B cell (primary cell): Measurements from ENCODE around the gene MTPN. TPM values are rescaled to one million over a fixed set of nuclear protein-coding genes. Genes with fewer than 3 reads are reported as not detected.

ENCODE experiments used
- ATAC-seq: fragments of 200-7000 bp; cut with Tn5 transposase; one replicate; pipeline ENCODE4 v1.10.0; 2021; ENCODE audit warnings: low read depth, mild to moderate bottlenecking, moderate number of reproducible peaks, moderate library complexity
- CTCF ChIA-PET: fragments of 350-600 bp; sonication (Branson Sonifier 250); formaldehyde crosslinking; loops from one replicate; lab custom pipeline; 2021; ENCODE audit warnings: antibody characterized with exemption, inconsistent platforms; lab: Charles Lee
- POLR2A ChIA-PET: fragments of 350-600 bp; sonication (Branson Sonifier 250); formaldehyde crosslinking; loops from one replicate; lab custom pipeline; 2021; ENCODE audit warnings: antibody characterized with exemption; lab: Charles Lee
- DNase-seq: peaks from one replicate; pipeline ENCODE4 v3.0.0; 2013
- H2AFZ ChIP-seq: 2 replicates; pipeline ENCODE4 v1.6.1; 2012; ENCODE audit warnings: mild to moderate bottlenecking, low read depth, low read length; ENCODE audit not compliant: insufficient read depth, poor library complexity, severe bottlenecking
- H3K27ac ChIP-seq, 2 donors: 1 replicate in 1 of 2; 2 replicates in 1 of 2; pipeline ENCODE4 v1.5.1; 2012 to 2013; ENCODE audit warnings: low read length in 2 of 2, mild to moderate bottlenecking in 2 of 2, moderate library complexity in 1 of 2
- H3K27me3 ChIP-seq, 4 experiments: fragments of 200-600 bp in 1 of 4; sonication (generic) in 1 of 4; replicated peaks in 1 of 4; 1 replicate in 2 of 4; 2 replicates in 2 of 4; pipeline versions ENCODE4 v1.6.1 to v1.7.0; 2013 to 2016; ENCODE audit warnings: low read length in 3 of 4, mild to moderate bottlenecking in 2 of 4, mixed read lengths in 1 of 4, moderate library complexity in 1 of 4; ENCODE audit not compliant: insufficient read depth in 4 of 4, control insufficient read depth in 3 of 4; ENCODE audit errors: control extremely low read depth in 1 of 4
- H3K36me3 ChIP-seq, 2 experiments: replicated peaks in 1 of 2; 1 replicate in 1 of 2; 2 replicates in 1 of 2; pipeline versions ENCODE4 v1.6.1 to v1.7.1; 2013; ENCODE audit warnings: low read length in 1 of 2; ENCODE audit not compliant: insufficient read depth in 2 of 2, control insufficient read depth in 1 of 2; ENCODE audit errors: control extremely low read depth in 1 of 2, extremely low read depth in 1 of 2
- H3K4me1 ChIP-seq, 2 donors: fragments of 200-600 bp in 1 of 2; sonication (generic) in 1 of 2; 1 replicate in 1 of 2; 2 replicates in 1 of 2; pipeline versions ENCODE4 v1.5.1 to v1.6.1; 2013 to 2017; ENCODE audit warnings: low read length in 2 of 2; ENCODE audit not compliant: control insufficient read depth in 2 of 2, insufficient read depth in 2 of 2
- H3K4me2 ChIP-seq: replicated peaks from 2 replicates; pipeline ENCODE3; 2012; ENCODE audit warnings: mild to moderate bottlenecking, low read depth, low read length; ENCODE audit not compliant: poor library complexity, severe bottlenecking
- H3K4me3 ChIP-seq, 5 experiments: fragments of 200-600 bp in 1 of 5; sonication (generic) in 1 of 5; 1 replicate in 3 of 5; 2 replicates in 2 of 5; pipeline versions ENCODE4 v1.5.1 to v1.7.0; 2011 to 2016; ENCODE audit warnings: low read length in 4 of 5, mild to moderate bottlenecking in 4 of 5, low read depth in 2 of 5, control low read depth in 1 of 5, moderate library complexity in 1 of 5; ENCODE audit not compliant: insufficient read depth in 1 of 5; ENCODE audit errors: control extremely low read depth in 1 of 5, extremely low read depth in 1 of 5
- H3K79me2 ChIP-seq: fragments of 200-600 bp; sonication (generic); one replicate; pipeline ENCODE4 v1.6.0; 2016; ENCODE audit warnings: low read length; ENCODE audit not compliant: control insufficient read depth, insufficient read depth
- H3K9ac ChIP-seq: fragments of 200-600 bp; sonication (generic); 2 replicates; pipeline ENCODE4 v1.6.1; 2017; ENCODE audit warnings: mild to moderate bottlenecking, low read length, moderate library complexity
- H3K9me3 ChIP-seq, 3 donors: one replicate each; pipeline versions ENCODE4 v1.6.1 to v1.7.1; 2013; ENCODE audit warnings: low read length in 2 of 3; ENCODE audit not compliant: control insufficient read depth in 2 of 3, insufficient read depth in 1 of 3; ENCODE audit errors: control extremely low read depth in 1 of 3
- H4K20me1 ChIP-seq: 2 replicates; pipeline ENCODE4 v1.6.0; 2012; ENCODE audit warnings: mild to moderate bottlenecking, low read length; ENCODE audit not compliant: insufficient read depth, control insufficient read depth, poor library complexity, severe bottlenecking
- H3K27ac Mint-ChIP-seq: one replicate; pipeline ENCODE4 v1.8.0; 2021; ENCODE audit warnings: mixed read lengths
- H3K27me3 Mint-ChIP-seq: one replicate; pipeline ENCODE4 v1.8.0; 2021; ENCODE audit warnings: mixed read lengths
- H3K4me1 Mint-ChIP-seq: one replicate; pipeline ENCODE4 v1.8.0; 2021; ENCODE audit warnings: mixed read lengths
- H3K4me3 Mint-ChIP-seq: one replicate; pipeline ENCODE4 v1.8.0; 2021; ENCODE audit warnings: mixed read lengths
- H3K9me3 Mint-ChIP-seq: one replicate; pipeline ENCODE4 v1.8.0; 2022; ENCODE audit warnings: mixed read lengths; ENCODE audit not compliant: insufficient read depth
- EZH2 ChIP-seq: IDR thresholded peaks from 2 replicates; pipeline ENCODE4 v1.6.1; 2012; ENCODE audit warnings: borderline replicate concordance, low read depth, mild to moderate bottlenecking, moderate library complexity, low read length; ENCODE audit not compliant: insufficient read depth, poor library complexity, severe bottlenecking
- whole genome bisulfite sequencing: methylation state at CpG from one replicate; pipeline ENCODE4 v1.1.5; 2013; ENCODE audit warnings: missing lambda C conversion rate; ENCODE audit not compliant: insufficient coverage; 5-methylcytosine and 5-hydroxymethylcytosine counted together
- intact Hi-C: fragments of 100-400 bp; cut with micrococcal nuclease; formaldehyde crosslinking; loops from one replicate; pipeline ENCODE4 v1.10.0; 2022
- polyA plus RNA-seq: library from polyadenylated mRNA; depleted of rRNA; stranded (reverse); fragments of >200 nt; gene quantifications from 2 replicates; pipeline ENCODE4 v1.2.3, GENCODE V29; 2012
- total RNA-seq, 2 donors: library from RNA; stranded (reverse); fragments of 120-200 nt in 1 of 2; gene quantifications; 1 replicate in 1 of 2; 2 replicates in 1 of 2; pipeline versions ENCODE4 v1.2.3 to v1.2.4, GENCODE V29; 2013 to 2022
- TF ChIP-seq, protein P1 (sequence below): fragments of 200-600 bp; IDR thresholded peaks from one replicate; pipeline ENCODE4 v1.8.0; 2022; ENCODE audit warnings: antibody characterized with exemption, mild to moderate bottlenecking

Gene MTPN
- total and polyA plus RNA-seq, 2 donors (not counting 1 experiment from before 2014, with no cell fraction given), result 60.5 to 115 TPM

DNA sequence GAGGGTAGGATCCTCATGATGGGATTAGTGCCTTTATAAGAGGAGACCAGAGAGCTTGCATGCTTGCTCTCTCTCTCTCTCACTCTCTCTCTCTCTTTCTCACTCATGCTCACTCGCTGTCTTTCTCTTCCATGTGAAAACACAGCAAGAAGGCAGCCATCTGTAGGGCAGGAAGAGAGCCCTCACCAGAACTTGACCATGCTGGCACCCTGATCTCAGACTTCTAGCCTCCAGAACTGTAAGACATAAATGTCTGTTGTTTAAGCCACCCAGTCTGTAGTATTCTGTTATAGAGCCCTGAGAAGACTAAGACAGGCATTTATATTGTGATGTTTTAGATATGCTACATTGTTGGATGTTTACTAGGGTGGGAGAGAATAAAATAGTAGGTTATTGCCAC, 43.4 kb upstream of the MTPN start:
- H3K27me3 ChIP-seq, result no peaks in the 10 kb centered on the region
- ChIA-PET CTCF (no interaction called here), POLR2A (no interaction called here)
- Mint-ChIP-seq H3K27ac (no peak overlapping the region), H3K4me3 (no peak overlapping the region), H3K27me3 (no peaks in the 10 kb centered on the region), H3K4me1 (peaks cover 14% of the 10 kb centered on the region), H3K9me3 (no peaks in the 10 kb centered on the region)
- intact Hi-C loops, result no loop called here
- TF ChIP-seq, protein P1, sequence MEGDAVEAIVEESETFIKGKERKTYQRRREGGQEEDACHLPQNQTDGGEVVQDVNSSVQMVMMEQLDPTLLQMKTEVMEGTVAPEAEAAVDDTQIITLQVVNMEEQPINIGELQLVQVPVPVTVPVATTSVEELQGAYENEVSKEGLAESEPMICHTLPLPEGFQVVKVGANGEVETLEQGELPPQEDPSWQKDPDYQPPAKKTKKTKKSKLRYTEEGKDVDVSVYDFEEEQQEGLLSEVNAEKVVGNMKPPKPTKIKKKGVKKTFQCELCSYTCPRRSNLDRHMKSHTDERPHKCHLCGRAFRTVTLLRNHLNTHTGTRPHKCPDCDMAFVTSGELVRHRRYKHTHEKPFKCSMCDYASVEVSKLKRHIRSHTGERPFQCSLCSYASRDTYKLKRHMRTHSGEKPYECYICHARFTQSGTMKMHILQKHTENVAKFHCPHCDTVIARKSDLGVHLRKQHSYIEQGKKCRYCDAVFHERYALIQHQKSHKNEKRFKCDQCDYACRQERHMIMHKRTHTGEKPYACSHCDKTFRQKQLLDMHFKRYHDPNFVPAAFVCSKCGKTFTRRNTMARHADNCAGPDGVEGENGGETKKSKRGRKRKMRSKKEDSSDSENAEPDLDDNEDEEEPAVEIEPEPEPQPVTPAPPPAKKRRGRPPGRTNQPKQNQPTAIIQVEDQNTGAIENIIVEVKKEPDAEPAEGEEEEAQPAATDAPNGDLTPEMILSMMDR, result no peak
- no peak for TF ChIP-seq EZH2
- H3K4me2 ChIP-seq, result no peak overlapping the region
- H3K4me1 ChIP-seq, result no peaks in the 10 kb centered on the region
- 75% methylated on average over 1 of the region's 1 CpG for WGBS
- no peak overlapping the region for H3K27ac ChIP-seq
- ATAC-seq (no peak), DNase-seq (no peak)
- no peaks in the 10 kb centered on the region for H3K79me2 ChIP-seq
- no peak overlapping the region for H3K4me3 ChIP-seq
- H2AFZ ChIP-seq, result no peak overlapping the region
- no peak overlapping the region for H3K9ac ChIP-seq
- H4K20me1 ChIP-seq, result no peaks in the 10 kb centered on the region
- no peaks in the 10 kb centered on the region for H3K36me3 ChIP-seq
- H3K9me3 ChIP-seq, result no peaks in the 10 kb centered on the region

DNA sequence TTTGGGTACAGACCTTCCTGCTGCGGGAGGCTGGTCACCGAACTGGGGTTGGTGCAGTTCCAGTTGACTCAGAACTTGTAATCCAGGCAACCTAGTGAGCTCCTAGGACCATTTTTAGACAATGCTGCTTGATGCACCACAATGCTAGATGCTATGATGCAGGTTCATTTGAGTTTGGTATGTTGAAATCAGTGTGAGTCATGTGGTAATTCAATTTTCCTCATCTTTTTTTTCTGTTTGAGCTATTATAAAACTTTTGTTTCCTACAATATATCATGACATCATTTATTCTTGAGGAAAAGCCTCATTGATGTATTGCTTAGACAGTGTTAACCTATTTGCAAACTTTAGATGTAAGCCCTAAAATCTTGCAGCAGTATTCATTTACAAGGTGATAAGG, 40.9 kb upstream of the MTPN start:
- intact Hi-C loops, result no loop called here
- Histone ChIP-seq H3K9me3 (no peaks in the 10 kb centered on the region), H3K27me3 (no peaks in the 10 kb centered on the region), H3K4me1 (no peaks in the 10 kb centered on the region), H3K4me3 (no peak overlapping the region), H2AFZ (no peak overlapping the region), H3K4me2 (no peak overlapping the region), H3K79me2 (no peaks in the 10 kb centered on the region), H4K20me1 (no peaks in the 10 kb centered on the region), H3K27ac (no peak overlapping the region), H3K36me3 (no peaks in the 10 kb centered on the region), H3K9ac (no peak overlapping the region)
- H3K4me1 Mint-ChIP-seq, result peaks cover 9% of the 10 kb centered on the region
- no peak for ATAC-seq
- no peak overlapping the region for H3K4me3 Mint-ChIP-seq
- H3K9me3 Mint-ChIP-seq, result no peaks in the 10 kb centered on the region
- ChIA-PET POLR2A (no interaction called here), CTCF (interaction anchor here (1.1 kb wide), 1 partner anchor 9 kb away, joined by 3 read pairs; no protein-coding TSS in a partner anchor)
- 100% methylated on average over 2 of the region's 2 CpGs for WGBS
- TF ChIP-seq EZH2, result no peak
- TF ChIP-seq, protein P1, result no peak
- H3K27ac Mint-ChIP-seq, result no peak overlapping the region
- DNase-seq, result no peak
- H3K27me3 Mint-ChIP-seq, result no peaks in the 10 kb centered on the region
